HEK293 (cell line): ENCODE measurements around the gene GSG1.
A peak's percentile ranks its signal among the peaks of the same experiment; 100 is the strongest.

ENCODE experiments used
- CTCF ChIA-PET: fragments of 350-600 bp; formaldehyde crosslinking; extraction: SDS; loops from one replicate; lab custom pipeline; 2021; ENCODE audit warnings: antibody characterized with exemption; lab: Yijun Ruan, JAX
- POLR2A ChIA-PET: fragments of 300-600 bp; formaldehyde crosslinking; extraction: SDS; loops from one replicate; lab custom pipeline; 2020; ENCODE audit warnings: antibody characterized with exemption, inconsistent platforms; lab: Yijun Ruan, JAX
- H3K27ac ChIP-seq: fragments of 200-500 bp; sonication (Bioruptor generic); 2 replicates; pipeline ENCODE4 v1.5.1; 2014; ENCODE audit warnings: low read depth, low read length, control low read depth, inconsistent platforms; ENCODE audit errors: extremely low read depth
- H3K36me3 ChIP-seq, 2 experiments: fragments of 200-500 bp in 1 of 2; sonication (Bioruptor generic) in 1 of 2; 1 replicate in 1 of 2; 2 replicates in 1 of 2; pipeline ENCODE4 v1.5.1; 2014 to 2017; ENCODE audit warnings: inconsistent platforms in 2 of 2, low read length in 2 of 2; ENCODE audit not compliant: control insufficient read depth in 2 of 2, insufficient read depth in 1 of 2
- H3K4me1 ChIP-seq: fragments of 200-500 bp; sonication (Bioruptor generic); 2 replicates; pipeline ENCODE4 v1.5.1; 2014; ENCODE audit warnings: mild to moderate bottlenecking, low read length, inconsistent platforms; ENCODE audit not compliant: control insufficient read depth, insufficient read depth
- H3K4me3 ChIP-seq: 2 replicates; pipeline ENCODE4 v1.5.1; 2011; ENCODE audit warnings: low read depth, mild to moderate bottlenecking, control low read depth, low read length, moderate library complexity
- H3K9me3 ChIP-seq: fragments of 200-500 bp; sonication (Bioruptor generic); 2 replicates; pipeline ENCODE4 v1.5.1; 2014; ENCODE audit warnings: low read depth, low read length, inconsistent platforms; ENCODE audit not compliant: control insufficient read depth, insufficient read depth
- FEZF1 ChIP-seq: fragments of 450-650 bp; formaldehyde crosslinking; IDR thresholded peaks from 2 replicates; pipeline ENCODE4 v1.5.1; 2016; ENCODE audit warnings: missing biosample characterization, missing genetic modification characterization
- GFI1B ChIP-seq: fragments of 450-650 bp; formaldehyde crosslinking; IDR thresholded peaks from 2 replicates; pipeline ENCODE4 v1.5.1; 2016; ENCODE audit warnings: missing biosample characterization, missing genetic modification characterization
- GLI4 ChIP-seq: fragments of 450-650 bp; formaldehyde crosslinking; IDR thresholded peaks from 2 replicates; pipeline ENCODE4 v1.5.1; 2016; ENCODE audit warnings: missing biosample characterization, missing genetic modification characterization
- KLF10 ChIP-seq: fragments of 450-650 bp; IDR thresholded peaks from 2 replicates; pipeline ENCODE4 v1.5.1; 2018; ENCODE audit warnings: missing biosample characterization, mild to moderate bottlenecking, missing genetic modification characterization
- KLF16 ChIP-seq: fragments of 450-650 bp; formaldehyde crosslinking; IDR thresholded peaks from 2 replicates; pipeline ENCODE4 v1.5.1; 2017; ENCODE audit warnings: missing biosample characterization, missing genetic modification characterization
- SALL2 ChIP-seq: fragments of 450-650 bp; formaldehyde crosslinking; IDR thresholded peaks from 2 replicates; pipeline ENCODE4 v1.5.0; 2017; ENCODE audit warnings: missing biosample characterization, mild to moderate bottlenecking, missing genetic modification characterization, borderline replicate concordance
- SP2 ChIP-seq: fragments of 450-650 bp; formaldehyde crosslinking; IDR thresholded peaks from 2 replicates; pipeline ENCODE4 v1.5.1; 2016; ENCODE audit warnings: missing biosample characterization, missing genetic modification characterization
- SP7 ChIP-seq: fragments of 450-650 bp; formaldehyde crosslinking; IDR thresholded peaks from 2 replicates; pipeline ENCODE4 v1.5.1; 2016; ENCODE audit warnings: missing biosample characterization, missing genetic modification characterization
- ZFP3 ChIP-seq: fragments of 450-650 bp; formaldehyde crosslinking; IDR thresholded peaks from 2 replicates; pipeline ENCODE4 v1.5.1; 2016; ENCODE audit warnings: low read depth, missing biosample characterization, missing genetic modification characterization
- ZNF169 ChIP-seq: fragments of 450-650 bp; formaldehyde crosslinking; IDR thresholded peaks from 2 replicates; pipeline ENCODE4 v1.5.1; 2016; ENCODE audit warnings: missing biosample characterization, missing genetic modification characterization
- ZNF221 ChIP-seq: fragments of 450-650 bp; formaldehyde crosslinking; IDR thresholded peaks from 2 replicates; pipeline ENCODE4 v1.5.1; 2017; ENCODE audit warnings: missing biosample characterization, missing genetic modification characterization, borderline replicate concordance
- ZNF302 ChIP-seq: fragments of 450-650 bp; formaldehyde crosslinking; IDR thresholded peaks from 2 replicates; pipeline ENCODE4 v1.5.1; 2016; ENCODE audit warnings: missing biosample characterization, missing genetic modification characterization, low read depth
- ZNF416 ChIP-seq: fragments of 450-650 bp; formaldehyde crosslinking; IDR thresholded peaks from 2 replicates; pipeline ENCODE4 v1.5.1; 2016; ENCODE audit warnings: missing biosample characterization, missing genetic modification characterization
- ZNF48 ChIP-seq: fragments of 450-650 bp; formaldehyde crosslinking; IDR thresholded peaks from 2 replicates; pipeline ENCODE4 v1.5.1; 2016; ENCODE audit warnings: missing biosample characterization, missing genetic modification characterization
- ZNF514 ChIP-seq: fragments of 450-650 bp; formaldehyde crosslinking; IDR thresholded peaks from 2 replicates; pipeline ENCODE4 v1.5.1; 2016; ENCODE audit warnings: missing biosample characterization, missing genetic modification characterization
- ZNF529 ChIP-seq: fragments of 450-650 bp; formaldehyde crosslinking; IDR thresholded peaks from 2 replicates; pipeline ENCODE4 v1.5.1; 2017; ENCODE audit warnings: missing genetic modification characterization, missing biosample characterization; ENCODE audit not compliant: insufficient replicate concordance
- ZNF549 ChIP-seq: fragments of 450-650 bp; IDR thresholded peaks from 2 replicates; pipeline ENCODE4 v1.5.1; 2018; ENCODE audit warnings: missing biosample characterization, missing genetic modification characterization, mild to moderate bottlenecking, inconsistent platforms, moderate library complexity
- ZNF560 ChIP-seq: fragments of 450-650 bp; formaldehyde crosslinking; IDR thresholded peaks from 2 replicates; pipeline ENCODE4 v1.5.1; 2017; ENCODE audit warnings: missing biosample characterization, missing genetic modification characterization, borderline replicate concordance
- ZNF571 ChIP-seq: fragments of 450-650 bp; formaldehyde crosslinking; IDR thresholded peaks from 2 replicates; pipeline ENCODE4 v1.5.0; 2017; ENCODE audit warnings: missing biosample characterization, missing genetic modification characterization
- ZNF585B ChIP-seq: fragments of 450-650 bp; formaldehyde crosslinking; IDR thresholded peaks from 2 replicates; pipeline ENCODE4 v1.5.1; 2016; ENCODE audit warnings: missing biosample characterization, missing genetic modification characterization
- ZNF600 ChIP-seq: fragments of 450-650 bp; formaldehyde crosslinking; IDR thresholded peaks from 2 replicates; pipeline ENCODE4 v1.5.1; 2016; ENCODE audit warnings: missing biosample characterization, missing genetic modification characterization
- ZNF658 ChIP-seq: fragments of 450-650 bp; formaldehyde crosslinking; IDR thresholded peaks from 2 replicates; pipeline ENCODE4; 2016; ENCODE audit warnings: missing biosample characterization, missing genetic modification characterization
- ZNF664 ChIP-seq: fragments of 450-650 bp; formaldehyde crosslinking; IDR thresholded peaks from 2 replicates; pipeline ENCODE4 v1.5.1; 2016; ENCODE audit warnings: missing biosample characterization, missing genetic modification characterization
- ZNF837 ChIP-seq: fragments of 450-650 bp; formaldehyde crosslinking; IDR thresholded peaks from 2 replicates; pipeline ENCODE4 v1.5.1; 2016; ENCODE audit warnings: missing biosample characterization, missing genetic modification characterization
- ZSCAN23 ChIP-seq: fragments of 450-650 bp; formaldehyde crosslinking; IDR thresholded peaks from 2 replicates; pipeline ENCODE4 v1.5.1; 2016; ENCODE audit warnings: missing biosample characterization, missing genetic modification characterization
- ZSCAN30 ChIP-seq: fragments of 450-650 bp; IDR thresholded peaks from 2 replicates; pipeline ENCODE4 v1.5.1; 2018; ENCODE audit warnings: missing biosample characterization, mild to moderate bottlenecking, missing genetic modification characterization, moderate library complexity
- TF ChIP-seq, protein P1 (sequence below): sonication (generic); formaldehyde crosslinking; IDR thresholded peaks from 2 replicates; pipeline ENCODE4 v1.8.1; 2022; ENCODE audit warnings: mild to moderate bottlenecking, moderate library complexity, missing genetic modification reagents
- TF ChIP-seq, protein P2 (sequence below): fragments of 450-650 bp; formaldehyde crosslinking; IDR thresholded peaks from 2 replicates; pipeline ENCODE4 v1.5.1; 2016; ENCODE audit warnings: missing biosample characterization, missing genetic modification characterization
- TF ChIP-seq, protein P3 (sequence below): fragments of 450-650 bp; formaldehyde crosslinking; conservative IDR thresholded peaks from 2 replicates; pipeline ENCODE4 v1.5.1; 2016; ENCODE audit warnings: low read depth, missing biosample characterization, missing genetic modification characterization

The GSG1 gene

DNA sequence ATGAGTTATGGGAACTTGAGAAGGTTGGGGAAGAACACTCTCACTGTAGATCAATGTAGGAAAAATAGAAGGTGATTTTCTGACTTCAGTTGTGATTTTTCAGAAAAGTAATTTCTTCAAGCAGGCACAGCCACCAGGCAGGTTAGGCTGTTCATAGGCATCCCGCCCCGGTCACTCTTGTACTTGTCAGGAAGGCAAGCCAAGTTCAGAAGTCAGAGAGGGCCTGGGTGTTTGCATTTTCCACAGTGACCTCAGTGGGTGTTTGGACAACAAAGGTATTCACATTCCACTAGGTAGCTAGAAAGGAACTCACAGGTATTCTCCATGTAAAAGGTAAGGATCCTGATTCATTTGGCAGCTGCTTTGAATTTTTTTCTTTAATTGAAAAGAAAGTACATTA, 62.2 kb downstream of the GSG1 start:
- POLR2A ChIA-PET = no interaction called here
- Histone ChIP-seq H3K36me3 (no peaks in the 10 kb centered on the region), H3K9me3 (no peaks in the 10 kb centered on the region), H3K4me3 (no peak overlapping the region), H3K27ac (no peak overlapping the region), H3K4me1 (peaks cover 12% of the 10 kb centered on the region)
- TF ChIP-seq KLF16 = no peak
- no peak for TF ChIP-seq ZFP3 (tag by site-specific recombination)
- TF ChIP-seq, protein P1, sequence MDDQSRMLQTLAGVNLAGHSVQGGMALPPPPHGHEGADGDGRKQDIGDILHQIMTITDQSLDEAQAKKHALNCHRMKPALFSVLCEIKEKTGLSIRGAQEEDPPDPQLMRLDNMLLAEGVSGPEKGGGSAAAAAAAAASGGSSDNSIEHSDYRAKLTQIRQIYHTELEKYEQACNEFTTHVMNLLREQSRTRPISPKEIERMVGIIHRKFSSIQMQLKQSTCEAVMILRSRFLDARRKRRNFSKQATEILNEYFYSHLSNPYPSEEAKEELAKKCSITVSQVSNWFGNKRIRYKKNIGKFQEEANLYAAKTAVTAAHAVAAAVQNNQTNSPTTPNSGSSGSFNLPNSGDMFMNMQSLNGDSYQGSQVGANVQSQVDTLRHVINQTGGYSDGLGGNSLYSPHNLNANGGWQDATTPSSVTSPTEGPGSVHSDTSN (CRISPR knock-in tag) = no peak
- no peak for TF ChIP-seq SALL2
- no peak for TF ChIP-seq ZNF571 (tag by site-specific recombination)
- no peak for TF ChIP-seq GFI1B (tag by site-specific recombination)
- TF ChIP-seq ZNF514 (tag by site-specific recombination) = no peak
- TF ChIP-seq FEZF1 (tag by site-specific recombination) = no peak
- no peak for TF ChIP-seq ZNF658 (tag by site-specific recombination)
- no peak for TF ChIP-seq ZNF837 (tag by site-specific recombination)
- no peak for TF ChIP-seq ZNF302 (tag by site-specific recombination)
- no peak for TF ChIP-seq ZNF664
- TF ChIP-seq ZSCAN23 (tag by site-specific recombination) = no peak
- TF ChIP-seq ZNF221 (tag by site-specific recombination) = no peak
- no peak for TF ChIP-seq SP2 (tag by site-specific recombination)
- no peak for TF ChIP-seq ZNF560 (tag by site-specific recombination)
- CTCF ChIA-PET = interaction anchor here (1.0 kb wide), 1 partner anchor 167 kb away, joined by 3 read pairs; no protein-coding TSS in a partner anchor

DNA sequence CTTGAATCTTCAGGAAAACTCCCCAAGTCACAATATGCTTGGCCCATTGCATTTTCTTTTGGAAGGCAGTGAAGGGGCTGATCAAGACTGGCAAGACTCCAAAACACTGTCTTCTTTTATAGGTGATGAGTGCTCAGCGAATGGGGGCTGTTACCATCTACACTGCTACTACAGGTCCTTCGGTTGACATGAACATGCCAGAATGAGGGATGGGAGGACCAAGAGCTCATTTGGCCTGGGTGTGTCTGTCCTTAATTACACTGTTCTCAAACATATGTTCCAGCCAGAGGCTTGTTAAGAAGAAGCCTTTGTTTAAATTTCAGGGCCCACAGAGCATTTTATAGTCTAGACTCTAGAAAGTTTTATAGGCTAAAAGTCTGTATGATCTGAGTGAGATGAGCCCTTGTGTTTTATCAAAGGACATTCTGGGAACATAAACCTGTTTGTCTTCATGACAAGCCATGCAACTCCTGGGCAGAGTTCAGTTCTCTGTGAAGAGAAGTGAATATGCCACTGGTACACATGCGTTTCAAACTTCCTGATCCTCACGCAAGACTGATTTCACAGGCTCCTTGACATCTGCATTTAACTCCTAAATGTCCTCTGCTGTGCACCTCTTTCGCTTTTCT, 64.0 kb downstream of the GSG1 start:
- CTCF ChIA-PET = no interaction called here
- Histone ChIP-seq H3K36me3 (no peaks in the 10 kb centered on the region), H3K4me1 (peaks cover 9% of the 10 kb centered on the region), H3K4me3 (no peak overlapping the region), H3K27ac (no peak overlapping the region), H3K9me3 (no peaks in the 10 kb centered on the region)
- POLR2A ChIA-PET = no interaction called here
- TF ChIP-seq SP7 = peak; percentile 86
- TF ChIP-seq, protein P2, sequence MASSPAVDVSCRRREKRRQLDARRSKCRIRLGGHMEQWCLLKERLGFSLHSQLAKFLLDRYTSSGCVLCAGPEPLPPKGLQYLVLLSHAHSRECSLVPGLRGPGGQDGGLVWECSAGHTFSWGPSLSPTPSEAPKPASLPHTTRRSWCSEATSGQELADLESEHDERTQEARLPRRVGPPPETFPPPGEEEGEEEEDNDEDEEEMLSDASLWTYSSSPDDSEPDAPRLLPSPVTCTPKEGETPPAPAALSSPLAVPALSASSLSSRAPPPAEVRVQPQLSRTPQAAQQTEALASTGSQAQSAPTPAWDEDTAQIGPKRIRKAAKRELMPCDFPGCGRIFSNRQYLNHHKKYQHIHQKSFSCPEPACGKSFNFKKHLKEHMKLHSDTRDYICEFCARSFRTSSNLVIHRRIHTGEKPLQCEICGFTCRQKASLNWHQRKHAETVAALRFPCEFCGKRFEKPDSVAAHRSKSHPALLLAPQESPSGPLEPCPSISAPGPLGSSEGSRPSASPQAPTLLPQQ (tag by site-specific recombination) = 0 out of 2 replicates have a peak, but pooled peaks have one; percentile 11
- no peak for TF ChIP-seq ZNF169 (tag by site-specific recombination)
- TF ChIP-seq, protein P3, sequence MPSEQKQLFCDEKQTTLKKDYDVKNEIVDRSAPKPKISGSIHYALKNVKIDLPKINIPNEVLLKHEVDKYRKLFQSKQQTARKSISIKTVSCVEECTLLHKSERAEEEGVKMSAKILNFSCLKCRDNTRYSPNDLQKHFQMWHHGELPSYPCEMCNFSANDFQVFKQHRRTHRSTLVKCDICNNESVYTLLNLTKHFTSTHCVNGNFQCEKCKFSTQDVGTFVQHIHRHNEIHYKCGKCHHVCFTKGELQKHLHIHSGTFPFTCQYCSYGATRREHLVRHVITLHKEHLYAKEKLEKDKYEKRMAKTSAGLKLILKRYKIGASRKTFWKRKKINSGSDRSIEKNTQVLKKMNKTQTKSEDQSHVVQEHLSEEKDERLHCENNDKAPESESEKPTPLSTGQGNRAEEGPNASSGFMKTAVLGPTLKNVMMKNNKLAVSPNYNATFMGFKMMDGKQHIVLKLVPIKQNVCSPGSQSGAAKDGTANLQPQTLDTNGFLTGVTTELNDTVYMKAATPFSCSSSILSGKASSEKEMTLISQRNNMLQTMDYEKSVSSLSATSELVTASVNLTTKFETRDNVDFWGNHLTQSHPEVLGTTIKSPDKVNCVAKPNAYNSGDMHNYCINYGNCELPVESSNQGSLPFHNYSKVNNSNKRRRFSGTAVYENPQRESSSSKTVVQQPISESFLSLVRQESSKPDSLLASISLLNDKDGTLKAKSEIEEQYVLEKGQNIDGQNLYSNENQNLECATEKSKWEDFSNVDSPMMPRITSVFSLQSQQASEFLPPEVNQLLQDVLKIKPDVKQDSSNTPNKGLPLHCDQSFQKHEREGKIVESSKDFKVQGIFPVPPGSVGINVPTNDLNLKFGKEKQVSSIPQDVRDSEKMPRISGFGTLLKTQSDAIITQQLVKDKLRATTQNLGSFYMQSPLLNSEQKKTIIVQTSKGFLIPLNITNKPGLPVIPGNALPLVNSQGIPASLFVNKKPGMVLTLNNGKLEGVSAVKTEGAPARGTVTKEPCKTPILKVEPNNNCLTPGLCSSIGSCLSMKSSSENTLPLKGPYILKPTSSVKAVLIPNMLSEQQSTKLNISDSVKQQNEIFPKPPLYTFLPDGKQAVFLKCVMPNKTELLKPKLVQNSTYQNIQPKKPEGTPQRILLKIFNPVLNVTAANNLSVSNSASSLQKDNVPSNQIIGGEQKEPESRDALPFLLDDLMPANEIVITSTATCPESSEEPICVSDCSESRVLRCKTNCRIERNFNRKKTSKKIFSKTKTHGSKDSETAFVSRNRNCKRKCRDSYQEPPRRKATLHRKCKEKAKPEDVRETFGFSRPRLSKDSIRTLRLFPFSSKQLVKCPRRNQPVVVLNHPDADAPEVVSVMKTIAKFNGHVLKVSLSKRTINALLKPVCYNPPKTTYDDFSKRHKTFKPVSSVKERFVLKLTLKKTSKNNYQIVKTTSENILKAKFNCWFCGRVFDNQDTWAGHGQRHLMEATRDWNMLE (tag by site-specific recombination) = no peak
- no peak for TF ChIP-seq KLF10
- TF ChIP-seq ZNF416 (tag by site-specific recombination) = no peak
- TF ChIP-seq, protein P1 (CRISPR knock-in tag) = no peak
- no peak for TF ChIP-seq ZSCAN30 (tag by site-specific recombination)
- TF ChIP-seq ZNF529 (tag by site-specific recombination) = no peak
- no peak for TF ChIP-seq ZNF48 (tag by site-specific recombination)
- no peak for TF ChIP-seq ZNF221 (tag by site-specific recombination)
- TF ChIP-seq ZNF549 = no peak
- no peak for TF ChIP-seq ZNF600 (tag by site-specific recombination)
- no peak for TF ChIP-seq ZNF585B (tag by site-specific recombination)
- no peak for TF ChIP-seq GLI4 (tag by site-specific recombination)
